SHP77 treated with DMSO at 0.1 percent for 48 hours (cell line): ENCODE measurements around the gene PDCD4.
"Not testable (repeated sequence)": the region's sequence is repeated elsewhere in the genome, so short reads cannot be mapped to it uniquely, and the experiment has no call there.

Source experiments
- DNase-seq: peaks from one replicate; lab custom pipeline; 2025; lab: John Stamatoyannopoulos, UW

The PDCD4 gene

DNA sequence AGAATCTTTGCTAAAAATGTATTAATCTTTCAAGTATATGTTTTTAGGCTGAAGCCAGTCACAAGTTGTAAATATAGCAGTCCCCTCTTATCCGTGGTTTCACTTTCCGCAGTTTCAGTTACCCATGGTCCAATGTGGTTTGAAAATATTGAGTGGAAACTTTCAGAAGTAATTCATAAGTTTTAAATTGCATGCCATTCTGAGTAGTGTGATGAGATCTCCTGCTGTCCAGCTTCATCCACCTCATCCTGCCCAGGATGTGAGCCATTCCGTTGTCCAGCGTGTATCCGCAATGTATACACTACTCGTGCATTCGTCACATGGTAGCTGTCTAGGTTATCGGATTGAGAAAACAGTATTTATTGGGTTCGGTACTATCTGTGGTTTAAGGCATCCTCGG lies 12.2 kb downstream of the PDCD4 start:
- no peak for DNase-seq

DNA sequence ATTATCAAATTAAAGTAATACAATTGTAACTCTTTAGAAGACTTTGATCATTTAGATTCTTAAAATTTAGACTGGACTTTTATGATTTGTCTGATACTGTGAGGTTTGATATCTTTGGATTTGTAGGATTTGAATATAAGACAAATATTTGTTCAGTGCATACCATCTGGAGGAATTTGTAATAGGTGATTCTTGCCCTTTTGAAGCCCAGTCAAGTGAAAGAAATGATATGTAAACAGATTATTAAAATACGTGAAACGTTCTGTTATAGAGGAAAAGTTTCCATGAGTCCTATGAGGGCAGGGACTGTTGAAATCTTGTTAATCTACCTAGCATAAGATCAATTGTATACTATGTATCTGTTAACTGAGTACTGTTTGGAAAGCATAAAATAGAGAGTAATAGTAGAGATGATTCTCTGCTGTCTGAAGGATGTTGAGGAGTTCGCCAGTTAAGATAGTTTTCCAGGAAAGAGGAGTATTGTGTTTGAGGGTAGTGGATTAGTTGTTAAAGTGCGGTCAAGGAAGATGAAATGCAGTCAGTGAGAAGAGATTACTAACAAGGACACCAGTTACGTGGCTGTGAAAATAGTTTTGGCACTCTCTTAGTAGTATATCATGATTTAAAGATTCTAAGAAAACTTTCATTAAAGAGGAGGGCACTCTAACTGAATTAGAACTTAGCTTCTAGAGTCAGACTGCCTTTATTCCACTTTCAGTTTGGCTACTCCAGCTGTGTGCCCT lies 14.4 kb downstream of the PDCD4 start:
- no peak for DNase-seq

DNA sequence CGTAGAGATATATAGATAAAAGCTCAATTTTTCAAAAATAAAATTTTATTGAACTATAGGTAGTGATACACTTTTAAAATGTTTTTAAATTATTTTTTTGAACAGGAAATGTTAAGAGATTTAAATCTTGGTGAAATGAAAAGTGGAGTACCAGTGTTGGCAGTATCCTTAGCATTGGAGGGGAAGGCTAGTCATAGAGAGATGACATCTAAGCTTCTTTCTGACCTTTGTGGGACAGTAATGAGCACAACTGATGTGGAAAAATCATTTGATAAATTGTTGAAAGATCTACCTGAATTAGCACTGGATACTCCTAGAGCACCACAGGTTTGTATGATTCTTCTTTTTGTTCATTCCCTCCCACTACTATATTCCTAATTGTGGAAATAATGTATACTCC lies 15.8 kb downstream of the PDCD4 start:
- DNase-seq = no peak

DNA sequence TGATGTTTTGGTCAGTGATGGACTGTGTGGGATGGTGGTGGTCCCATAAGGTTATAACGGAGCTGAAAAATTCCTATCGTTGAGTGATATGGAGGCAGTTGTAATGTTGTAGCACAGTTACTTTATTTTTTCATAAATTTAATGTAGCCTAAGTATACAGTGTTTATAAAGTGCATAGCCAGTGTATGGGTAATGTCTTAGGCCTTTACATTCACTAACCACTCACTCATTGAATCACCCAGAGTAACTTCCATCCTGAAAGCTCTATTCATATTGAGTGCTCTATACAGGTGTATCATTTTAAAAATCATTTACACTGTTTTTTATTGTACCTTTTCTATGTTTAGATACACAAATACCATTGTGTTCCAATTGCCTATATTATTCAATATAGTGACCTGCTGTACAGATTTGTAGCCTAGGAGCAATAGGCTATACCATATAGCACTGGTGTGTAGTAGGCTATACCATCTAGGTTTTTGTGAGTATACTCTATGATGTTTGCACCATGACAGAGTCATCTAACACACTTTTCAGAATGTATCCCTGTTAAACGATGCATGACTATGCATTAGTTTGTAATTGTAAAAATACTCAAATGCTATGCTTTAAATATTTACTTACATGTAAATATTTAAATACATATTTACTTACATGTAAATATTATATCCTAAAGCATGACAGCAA lies 21.0 kb downstream of the PDCD4 start:
- DNase-seq = no peak

GRCh38 chr10:110893559-110894179 lies 21.9 kb downstream of the PDCD4 start:
- DNase-seq = peak; percentile 45

GRCh38 chr10:110897184-110897583 lies 25.5 kb downstream of the PDCD4 start:
- DNase-seq = no peak

DNA sequence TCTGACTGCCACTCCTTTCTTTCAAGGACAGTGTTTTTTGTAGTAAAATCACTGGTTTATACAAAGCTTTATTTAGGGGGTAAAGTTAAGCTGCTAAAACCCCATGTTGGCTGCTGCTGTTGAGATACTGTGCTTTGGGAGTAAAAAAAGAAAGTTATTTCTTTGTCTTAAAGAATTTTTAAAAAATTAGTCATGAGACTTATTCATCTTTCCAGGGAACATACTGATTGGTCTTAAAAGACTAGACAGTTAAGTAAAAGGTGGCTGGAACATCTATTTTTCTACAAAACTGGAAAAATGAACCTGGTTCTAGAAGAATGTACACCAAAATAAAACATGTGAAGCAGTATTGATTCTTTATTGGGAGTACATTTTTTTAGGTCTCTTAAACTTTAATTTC lies 26.7 kb downstream of the PDCD4 start:
- DNase-seq = no peak

DNA sequence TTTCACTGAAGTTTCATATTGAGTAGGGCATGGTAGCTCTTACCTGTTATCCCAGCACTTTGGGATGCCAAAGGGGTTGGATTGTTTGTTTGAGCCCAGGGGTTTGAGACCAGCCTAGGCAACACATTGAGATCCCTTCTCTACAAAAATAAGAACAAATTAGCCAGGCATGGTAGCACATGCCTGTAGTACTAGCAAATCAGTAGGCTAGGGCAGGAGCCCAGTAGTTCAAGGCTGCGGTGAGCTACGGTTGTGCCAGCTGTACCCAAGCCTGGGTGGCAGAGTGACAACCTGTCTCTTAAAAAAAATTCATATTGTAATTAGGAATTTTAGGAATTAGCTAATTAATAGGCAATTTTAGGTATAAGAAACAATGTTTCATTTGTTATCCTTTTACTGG lies 29.3 kb downstream of the PDCD4 start:
- no peak for DNase-seq

DNA sequence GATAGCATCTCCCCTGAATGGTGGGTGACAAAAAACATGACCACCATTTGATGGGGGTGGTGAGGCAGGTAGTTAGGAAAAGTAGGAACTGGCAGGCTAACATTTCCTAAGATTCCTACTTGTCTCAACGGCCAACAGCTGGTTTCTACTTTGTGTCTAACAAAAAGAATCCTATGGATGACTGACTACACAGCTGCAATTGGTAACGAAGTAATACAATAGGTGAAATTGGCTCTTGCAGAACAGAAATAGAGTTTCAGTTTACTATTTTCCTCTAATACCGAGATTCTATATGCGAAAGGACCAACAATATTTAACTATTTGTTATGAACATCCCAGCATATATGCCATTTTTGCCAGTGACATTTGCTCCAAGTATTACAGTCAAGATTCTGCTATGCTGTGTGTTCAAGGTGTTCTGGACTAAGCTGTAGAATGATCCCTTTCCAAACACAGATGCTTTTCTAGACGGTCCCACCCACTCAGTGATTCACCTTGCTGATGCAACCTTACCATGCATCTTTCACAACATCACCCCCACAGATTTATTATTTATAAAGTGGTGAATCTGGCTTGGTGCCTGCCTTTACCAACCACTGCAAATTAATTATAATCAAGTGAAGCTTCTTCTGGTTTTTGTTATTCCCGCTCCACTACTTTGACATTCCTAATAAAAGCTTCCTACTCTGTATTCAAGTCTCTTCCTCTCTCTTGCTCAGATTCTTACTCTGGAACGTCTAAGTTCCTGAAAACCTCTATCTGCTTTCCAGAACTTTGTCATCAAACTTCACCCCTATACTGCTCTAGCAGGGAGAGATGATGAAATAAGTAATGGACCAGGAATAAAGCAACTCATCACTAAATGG lies 30.5 kb downstream of the PDCD4 start:
- no peak for DNase-seq

DNA sequence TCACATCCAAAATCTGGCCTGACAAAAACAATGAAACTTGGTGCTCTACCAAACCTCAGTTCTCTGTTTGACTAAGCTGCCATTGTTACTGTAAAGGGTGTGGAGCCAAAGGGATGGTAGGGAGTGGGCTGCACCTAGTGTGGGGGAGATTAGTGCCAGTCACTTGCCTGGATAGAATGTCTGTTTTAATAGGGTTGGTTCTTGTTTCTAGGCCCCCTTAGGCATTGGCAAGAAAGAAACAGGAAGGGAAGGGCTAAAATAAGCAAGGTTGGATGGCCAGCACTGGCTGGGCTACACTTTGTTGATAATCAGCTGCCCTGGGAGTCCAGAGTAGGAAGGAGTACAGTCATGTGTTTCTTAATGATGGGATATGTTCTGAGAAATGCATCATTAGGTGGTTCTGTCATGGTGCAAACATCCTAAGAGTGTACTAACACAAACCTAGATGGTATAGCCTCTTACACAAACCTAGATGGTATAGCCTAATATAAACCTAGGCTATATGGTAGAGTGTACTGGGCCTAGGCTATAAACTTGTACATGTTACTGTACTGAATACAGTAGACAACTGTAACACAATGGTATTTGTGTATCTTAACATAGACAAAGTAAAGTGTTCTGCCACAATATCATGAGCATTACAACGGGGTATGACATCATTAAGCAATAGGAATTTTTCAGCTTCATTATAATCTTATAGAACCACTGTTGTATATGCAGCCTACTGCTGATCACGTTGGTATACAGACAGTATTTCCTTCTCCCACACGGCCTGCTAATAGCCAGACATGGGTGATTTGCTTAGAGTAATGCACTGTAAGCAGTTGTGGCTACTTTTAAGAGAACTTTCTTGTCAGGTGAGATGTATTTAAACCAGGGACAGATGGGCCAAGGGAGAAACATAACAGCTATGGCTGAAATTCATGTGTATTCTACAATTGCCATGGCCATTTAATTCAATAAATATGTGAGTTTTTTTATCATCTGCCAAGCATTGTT lies 31.9 kb downstream of the PDCD4 start:
- DNase-seq = no peak

- DNase-seq = no peak
Observed at GRCh38 chr10:110910138-110910537, 38.4 kb downstream of the PDCD4 start.

GRCh38 chr10:110912374-110912773 lies 40.6 kb downstream of the PDCD4 start:
- no peak for DNase-seq

DNA sequence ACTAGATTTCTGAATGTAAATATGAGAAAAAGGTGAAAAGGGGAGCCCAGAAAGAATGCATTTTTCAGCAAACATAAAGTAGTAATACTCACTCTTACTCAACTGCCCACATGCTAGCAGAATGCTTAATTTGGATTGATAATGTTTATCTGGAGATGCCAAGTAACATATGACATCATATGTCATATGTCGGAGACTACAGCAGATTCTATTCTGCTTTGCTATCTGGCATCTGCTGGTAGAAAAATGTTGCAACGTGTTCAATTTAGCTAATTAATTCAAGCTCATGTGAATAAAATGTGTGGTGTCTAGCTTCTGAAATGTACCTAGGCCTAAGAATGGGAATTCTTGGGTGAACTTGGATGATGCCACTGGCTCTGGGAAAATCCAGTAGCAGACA lies 42.7 kb downstream of the PDCD4 start:
- no peak for DNase-seq

DNA sequence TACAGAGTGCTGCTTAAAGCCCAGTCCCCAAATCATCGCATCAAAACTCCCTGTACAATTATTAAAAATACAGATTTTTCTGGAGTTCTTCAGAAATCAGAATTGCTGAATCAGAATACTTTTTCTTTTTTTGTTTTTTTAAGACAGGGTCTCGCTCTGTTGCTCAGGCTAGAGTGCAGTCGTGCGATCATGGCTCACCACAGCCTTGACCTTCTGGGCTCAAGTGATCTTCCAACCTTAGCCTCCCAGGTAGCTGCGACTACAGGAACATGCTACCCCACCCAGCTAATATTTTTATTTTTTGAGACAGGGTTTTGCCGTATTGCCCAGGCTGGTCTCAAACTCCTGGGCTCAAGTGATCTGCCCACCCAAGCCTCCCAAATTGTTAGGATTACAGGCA lies 43.3 kb downstream of the PDCD4 start:
- no peak for DNase-seq

DNA sequence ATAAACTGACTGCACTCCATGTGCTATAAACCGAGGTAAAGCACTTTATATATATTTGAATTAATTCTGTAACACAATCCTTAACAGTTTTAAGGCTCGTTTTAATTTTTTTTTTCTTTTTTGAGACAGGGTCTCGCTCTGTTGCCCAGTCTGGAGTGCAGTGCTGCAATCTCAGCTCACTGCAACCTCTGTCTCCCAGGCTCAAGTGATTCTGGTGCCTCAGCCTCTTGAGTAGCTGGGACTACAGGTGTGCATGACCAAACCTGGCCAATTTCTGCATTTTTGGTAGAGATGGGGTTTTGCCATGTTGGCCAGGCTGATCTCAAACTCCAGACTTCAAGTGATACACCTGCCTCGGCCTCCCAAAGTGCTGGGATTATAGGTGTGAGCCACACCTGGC lies 43.9 kb downstream of the PDCD4 start:
- DNase-seq = not testable (repeated sequence)

DNA sequence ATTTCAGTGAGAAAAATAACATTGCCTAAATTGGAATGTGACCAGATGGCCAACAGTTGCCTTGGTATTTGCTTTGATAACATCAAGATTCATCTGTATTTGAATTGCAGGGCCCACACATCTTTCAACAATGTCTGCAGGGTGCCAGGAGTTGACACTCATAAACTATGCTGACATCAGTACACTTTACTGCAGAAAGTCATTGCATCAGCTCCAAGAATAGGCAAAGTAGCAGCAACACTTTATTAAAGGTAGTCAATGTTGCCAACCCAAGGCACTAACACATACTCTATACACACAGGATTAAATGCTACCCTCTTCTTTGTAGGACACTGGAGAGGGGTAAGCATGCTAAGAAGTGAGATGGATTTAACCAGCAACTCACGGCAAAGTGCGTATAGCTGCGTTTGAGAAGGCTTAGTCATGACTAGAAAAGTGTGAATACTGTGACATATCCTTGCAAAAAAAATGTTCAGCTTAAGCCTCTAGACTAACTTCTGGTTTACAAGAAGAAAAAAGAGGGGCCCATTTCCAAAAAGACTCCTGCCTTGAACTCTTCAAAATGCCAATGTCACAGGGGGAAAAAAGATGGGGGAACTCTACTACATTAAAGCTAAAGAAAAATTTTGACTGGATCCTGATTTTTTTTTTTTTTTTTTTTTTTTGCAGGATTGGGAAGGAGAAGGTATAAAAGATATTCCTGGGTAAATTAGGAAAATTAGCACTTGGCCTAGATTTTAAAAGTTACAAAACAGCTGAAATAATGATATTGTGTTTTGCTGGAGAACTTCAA lies 45.0 kb downstream of the PDCD4 start:
- DNase-seq = no peak

DNA sequence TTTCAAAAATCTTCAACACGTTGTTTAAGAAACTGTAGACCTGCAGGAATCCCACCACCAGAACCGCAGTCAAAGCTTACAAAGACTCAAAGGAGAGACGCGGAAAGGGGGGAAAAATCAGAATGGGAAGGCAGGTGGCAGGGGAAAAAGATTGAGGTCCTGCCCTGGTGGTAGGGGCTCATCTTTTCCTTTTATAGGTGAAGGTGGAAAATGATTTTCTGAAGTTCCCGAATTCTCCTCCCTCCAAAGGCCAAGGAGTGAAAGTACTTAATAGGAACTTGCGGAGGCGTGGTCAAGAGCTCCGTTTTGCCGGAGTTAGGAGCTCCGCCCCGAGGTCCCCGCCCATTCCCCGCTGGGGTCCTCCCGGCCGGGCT lies 46.5 kb downstream of the PDCD4 start:
- DNase-seq = peak; percentile 69

GRCh38 chr10:110918643-110919348 lies 47.1 kb downstream of the PDCD4 start, which contains the start of gene BBIP1:
Gene BBIP1 (minus strand): TSS chr10:110919180. CDS start chr10:110918157, 1,023 bp downstream.
- peak; percentile 98 for DNase-seq

GRCh38 chr10:110919349-110919931 lies 47.7 kb downstream of the PDCD4 start, which contains the start of gene SHOC2:
Gene SHOC2 (plus strand): TSS chr10:110919604. CDS start chr10:110964359, 44,755 bp downstream.
- DNase-seq = peak; percentile 72
